H9 (cell line): ENCODE measurements around the gene SSBP3. TPM values are rescaled to one million over a fixed set of nuclear protein-coding genes. Genes with fewer than 3 reads are reported as not detected.
A peak's percentile ranks its signal among the peaks of the same experiment; 100 is the strongest.

ENCODE experiments used
- DNase-seq: peaks from one replicate; pipeline ENCODE4 v3.0.0-alpha.2; 2017
- H2AFZ ChIP-seq: one replicate; pipeline ENCODE4 v1.6.1; 2013; ENCODE audit warnings: mild to moderate bottlenecking, low read length, control low read depth, moderate library complexity
- H2AK5ac ChIP-seq: 2 replicates; pipeline ENCODE4 v1.6.1; 2013; ENCODE audit warnings: low read length, control low read depth, mixed read lengths; ENCODE audit not compliant: insufficient read length
- H2BK120ac ChIP-seq: one replicate; pipeline ENCODE4 v1.6.1; 2013; ENCODE audit warnings: low read depth, mild to moderate bottlenecking, low read length, control low read depth, inconsistent platforms; ENCODE audit not compliant: poor library complexity, severe bottlenecking
- H2BK12ac ChIP-seq: 2 replicates; pipeline ENCODE4 v1.6.1; 2013; ENCODE audit warnings: low read length, control low read depth, mixed read lengths, low read depth; ENCODE audit not compliant: insufficient read length
- H2BK15ac ChIP-seq: 2 replicates; pipeline ENCODE4 v1.6.1; 2013; ENCODE audit warnings: low read depth, low read length, control low read depth
- H2BK20ac ChIP-seq: one replicate; pipeline ENCODE4 v1.6.1; 2013; ENCODE audit warnings: low read depth, mild to moderate bottlenecking, low read length, control low read depth, inconsistent platforms; ENCODE audit not compliant: poor library complexity, severe bottlenecking
- H2BK5ac ChIP-seq: 2 replicates; pipeline ENCODE4 v1.6.1; 2013; ENCODE audit warnings: low read length, control low read depth, mixed read lengths; ENCODE audit not compliant: insufficient read length
- H3K14ac ChIP-seq: 2 replicates; pipeline ENCODE4 v1.6.1; 2013; ENCODE audit warnings: low read length, control low read depth; ENCODE audit not compliant: insufficient read depth
- H3K18ac ChIP-seq: 2 replicates; pipeline ENCODE4 v1.6.1; 2013; ENCODE audit warnings: low read depth, mild to moderate bottlenecking, mixed read lengths, low read length, control low read depth; ENCODE audit not compliant: insufficient read length
- H3K23ac ChIP-seq: 2 replicates; pipeline ENCODE4 v1.6.1; 2013; ENCODE audit warnings: low read length, control low read depth, mixed read lengths, low read depth; ENCODE audit not compliant: insufficient read length
- H3K23me2 ChIP-seq: 2 replicates; pipeline ENCODE4 v1.6.1; 2013; ENCODE audit warnings: low read depth, mild to moderate bottlenecking, mixed read lengths, low read length, control low read depth; ENCODE audit not compliant: insufficient read length, poor library complexity, severe bottlenecking
- H3K27ac ChIP-seq: 2 replicates; pipeline ENCODE4 v1.5.1; 2013; ENCODE audit warnings: low read length, control low read depth, mixed read lengths, low read depth; ENCODE audit not compliant: insufficient read length
- H3K27me3 ChIP-seq: 2 replicates; pipeline ENCODE4 v1.6.1; 2013; ENCODE audit warnings: low read length, control low read depth, inconsistent platforms; ENCODE audit not compliant: insufficient read depth
- H3K4ac ChIP-seq: 2 replicates; pipeline ENCODE4 v1.6.1; 2013; ENCODE audit warnings: low read depth, mild to moderate bottlenecking, control low read depth, inconsistent platforms, low read length, moderate library complexity
- H3K4me1 ChIP-seq: 2 replicates; pipeline ENCODE4 v1.6.1; 2013; ENCODE audit warnings: low read length, control low read depth, inconsistent platforms; ENCODE audit not compliant: insufficient read depth
- H3K4me2 ChIP-seq: 2 replicates; pipeline ENCODE4 v1.6.1; 2013; ENCODE audit warnings: low read length, control low read depth, mixed read lengths; ENCODE audit not compliant: insufficient read length, insufficient read depth
- H3K56ac ChIP-seq: 2 replicates; pipeline ENCODE4 v1.6.1; 2013; ENCODE audit warnings: low read depth, mild to moderate bottlenecking, mixed read lengths, low read length, control low read depth; ENCODE audit not compliant: insufficient read length
- H3K79me1 ChIP-seq: 2 replicates; pipeline ENCODE4 v1.6.1; 2013; ENCODE audit warnings: low read depth, mild to moderate bottlenecking, moderate library complexity, low read length, control low read depth, inconsistent platforms; ENCODE audit not compliant: insufficient read depth, poor library complexity, severe bottlenecking
- H3K79me2 ChIP-seq: 2 replicates; pipeline ENCODE4 v1.6.1; 2013; ENCODE audit warnings: low read length, control low read depth, inconsistent platforms; ENCODE audit not compliant: insufficient read depth
- H3K9ac ChIP-seq: 2 replicates; pipeline ENCODE4 v1.6.1; 2013; ENCODE audit warnings: low read length, control low read depth, mixed read lengths; ENCODE audit not compliant: insufficient read length; ENCODE audit errors: extremely low read depth
- H3K9me3 ChIP-seq: one replicate; pipeline ENCODE4 v1.6.1; 2013; ENCODE audit warnings: low read depth, low read length, inconsistent platforms; ENCODE audit not compliant: control insufficient read depth
- H3T11ph ChIP-seq: one replicate; pipeline ENCODE4 v1.6.1; 2013; ENCODE audit warnings: mild to moderate bottlenecking, low read length, control low read depth, inconsistent platforms
- H4K20me1 ChIP-seq: one replicate; pipeline ENCODE4 v1.6.1; 2013; ENCODE audit not compliant: control insufficient read depth, insufficient read length, insufficient read depth
- H4K5ac ChIP-seq: 2 replicates; pipeline ENCODE4 v1.6.1; 2013; ENCODE audit warnings: low read depth, mild to moderate bottlenecking, mixed read lengths, low read length, control low read depth; ENCODE audit not compliant: insufficient read length
- H4K8ac ChIP-seq: replicated peaks from 2 replicates; pipeline ENCODE4 v1.6.1; 2013; ENCODE audit warnings: low read length, control low read depth, mixed read lengths, low read depth; ENCODE audit not compliant: insufficient read length
- H4K91ac ChIP-seq: 2 replicates; pipeline ENCODE4 v1.6.1; 2013; ENCODE audit warnings: low read depth, mild to moderate bottlenecking, moderate library complexity, mixed read lengths, low read length, control low read depth; ENCODE audit not compliant: insufficient read length
- H3K27ac Mint-ChIP-seq, 3 experiments: 2 replicates in 2 of 3; 3 replicates in 1 of 3; pipeline ENCODE4 v1.8.0; 2020 to 2021; ENCODE audit warnings: mixed read lengths in 3 of 3, mild to moderate bottlenecking in 1 of 3, moderate library complexity in 1 of 3
- H3K27me3 Mint-ChIP-seq: 2 replicates; pipeline ENCODE4 v1.8.0; 2021; ENCODE audit warnings: low read depth, mild to moderate bottlenecking, moderate library complexity, mixed read lengths
- H3K36me3 Mint-ChIP-seq, 3 experiments: 2 replicates in 2 of 3; 3 replicates in 1 of 3; pipeline ENCODE4 v1.8.0; 2020 to 2021; ENCODE audit warnings: low read depth in 3 of 3, mixed read lengths in 3 of 3; ENCODE audit not compliant: insufficient read depth in 1 of 3
- H3K4me1 Mint-ChIP-seq, 2 experiments: 2 replicates each; pipeline ENCODE4 v1.8.0; 2020; ENCODE audit warnings: mixed read lengths in 2 of 2
- H3K4me3 Mint-ChIP-seq, 2 experiments: 2 replicates in 1 of 2; 3 replicates in 1 of 2; pipeline ENCODE4 v1.8.0; 2020 to 2021; ENCODE audit warnings: mild to moderate bottlenecking in 2 of 2, mixed read lengths in 2 of 2, moderate library complexity in 1 of 2
- H3K9me3 Mint-ChIP-seq, 2 experiments: 2 replicates in 1 of 2; 3 replicates in 1 of 2; pipeline ENCODE4 v1.8.0; 2020; ENCODE audit warnings: mild to moderate bottlenecking in 2 of 2, mixed read lengths in 2 of 2, moderate library complexity in 1 of 2
- CTCF ChIP-seq: fragments of 200-600 bp; sonication (generic); conservative IDR thresholded peaks from 3 replicates; pipeline ENCODE4 v1.8.0; 2021; ENCODE audit warnings: antibody characterized with exemption, mild to moderate bottlenecking
- WGBS: extraction: QIAGEN DNeasy Blood & Tissue Kit; methylation state at CpG from one replicate; pipeline ENCODE4 v1.1.7; 2013; ENCODE audit warnings: missing lambda C conversion rate, low lambda C conversion rate, mixed read lengths; ENCODE audit not compliant: insufficient read length; ENCODE audit errors: extremely low coverage; 5-methylcytosine and 5-hydroxymethylcytosine counted together
- total RNA-seq: library from RNA; stranded (reverse); gene quantifications from 2 replicates; pipeline ENCODE4 v1.2.1, GENCODE V29; 2021

SSBP3 gene
- total RNA-seq, 1 experiment from 2014 or later: 126 TPM

DNA sequence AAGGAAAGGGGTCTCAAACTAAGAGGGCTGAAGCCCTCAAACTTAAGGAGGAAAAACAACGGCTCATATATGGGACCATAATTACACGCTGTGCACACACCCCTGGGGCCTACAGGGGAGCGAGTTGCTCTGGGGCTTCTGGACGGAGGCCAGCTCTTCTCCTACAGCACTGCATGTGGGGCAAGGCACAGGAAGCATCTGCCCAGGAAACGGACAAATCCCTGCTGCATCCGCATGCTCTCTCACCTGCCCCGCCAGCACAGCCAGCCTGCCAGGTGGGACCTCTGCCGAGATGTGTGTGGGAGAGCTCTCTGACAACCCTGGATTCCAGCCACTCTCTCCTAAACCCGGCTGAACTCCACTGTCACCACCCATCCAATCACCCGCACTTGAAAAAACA lies 152.1 kb downstream of the SSBP3 start:
- no peaks in the 10 kb centered on the region for H3K9me3 Mint-ChIP-seq
- Histone ChIP-seq H3K9ac (no peak overlapping the region), H3K27me3 (no peaks in the 10 kb centered on the region), H2BK15ac (no peak overlapping the region), H3K56ac (no peak overlapping the region), H2AK5ac (no peak overlapping the region), H2BK5ac (no peak overlapping the region), H3K4me1 (no peaks in the 10 kb centered on the region; the same call in 1 of the 2 replicates), H3K4ac (no peak overlapping the region), H3K79me1 (no peaks in the 10 kb centered on the region), H3T11ph (no peak overlapping the region), H3K14ac (no peak overlapping the region), H3K27ac (no peak overlapping the region), H3K23ac (no peak overlapping the region), H3K9me3 (no peaks in the 10 kb centered on the region), H3K23me2 (no peaks in the 10 kb centered on the region), H2AFZ (no peak overlapping the region), H2BK12ac (no peak overlapping the region), H4K8ac (no peak overlapping the region), H3K4me2 (no peak overlapping the region), H2BK20ac (no peak overlapping the region), H4K91ac (no peak overlapping the region), H3K79me2 (no peaks in the 10 kb centered on the region), H4K5ac (no peak overlapping the region), H2BK120ac (no peak overlapping the region), H4K20me1 (peaks cover 3% of the 10 kb centered on the region), H3K18ac (no peak overlapping the region)
- H3K27me3 Mint-ChIP-seq: no peaks in the 10 kb centered on the region
- no CpG with 5 or more reads among the region's 10 CpGs for WGBS
- no peak for TF ChIP-seq CTCF
- H3K4me1 Mint-ChIP-seq: peaks cover 32% of the 10 kb centered on the region in 2 experiments
- no peak for DNase-seq
- H3K36me3 Mint-ChIP-seq: peaks cover 3 to 26% (median 24%) of the 10 kb centered on the region in 3 experiments; a peak in 6 of 7 replicates
- H3K4me3 Mint-ChIP-seq: no peak overlapping the region
- H3K27ac Mint-ChIP-seq: peak overlapping the region; percentile 32 to 93 (median 75); a peak in 6 of 7 replicates
